Activated naive CD4-positive, alpha-beta T cell treated with anti-CD3 and anti-CD28 coated beads, Interleukin-2, amount 50 U/mL, for 24 hours (primary cell): ENCODE results near the gene ZDHHC4.
A peak's percentile ranks its signal among the peaks of the same experiment; 100 is the strongest.
"Not testable (repeated sequence)": the region's sequence is repeated elsewhere in the genome, so short reads cannot be mapped to it uniquely, and the experiment has no call there.

Source experiments
- H3K27ac Mint-ChIP-seq: one replicate; pipeline ENCODE4 v1.8.0; 2021; ENCODE audit warnings: mild to moderate bottlenecking, mixed read lengths
- H3K27me3 Mint-ChIP-seq: one replicate; pipeline ENCODE4 v1.8.0; 2021; ENCODE audit warnings: mixed read lengths
- H3K36me3 Mint-ChIP-seq: one replicate; pipeline ENCODE4 v1.8.0; 2021; ENCODE audit warnings: mixed read lengths
- H3K4me1 Mint-ChIP-seq: one replicate; pipeline ENCODE4 v1.8.0; 2021; ENCODE audit warnings: mixed read lengths
- H3K4me3 Mint-ChIP-seq: one replicate; pipeline ENCODE4 v1.8.0; 2021; ENCODE audit warnings: mild to moderate bottlenecking, mixed read lengths
- H3K9me3 Mint-ChIP-seq: one replicate; pipeline ENCODE4 v1.8.0; 2021; ENCODE audit warnings: mixed read lengths

The ZDHHC4 gene

DNA sequence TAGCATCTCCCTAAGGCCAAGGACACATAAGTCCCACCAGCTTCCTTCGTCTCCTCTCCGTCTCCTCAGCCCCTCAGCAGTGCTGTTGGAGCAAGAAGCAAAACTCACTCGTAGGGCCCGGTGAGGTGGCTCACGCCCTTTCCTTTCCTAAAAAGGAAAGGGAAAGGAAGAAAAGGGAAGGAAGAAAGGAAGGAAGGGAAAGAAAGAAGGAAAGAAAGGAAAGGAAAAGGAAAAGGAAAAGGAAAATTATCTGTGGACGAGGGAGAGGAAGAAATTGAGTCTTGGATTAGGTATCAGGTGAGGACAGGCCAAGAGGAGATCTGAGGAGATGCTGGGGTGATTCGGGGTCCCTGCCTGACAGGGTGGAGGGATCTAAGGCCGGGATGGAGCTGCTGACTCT lies 56.8 kb downstream of the ZDHHC4 start:
- Mint-ChIP-seq H3K4me1 (peaks cover 12% of the 10 kb centered on the region), H3K27me3 (no peaks in the 10 kb centered on the region), H3K27ac (no peak overlapping the region), H3K4me3 (no peak overlapping the region), H3K9me3 (no peaks in the 10 kb centered on the region), H3K36me3 (no peaks in the 10 kb centered on the region)

DNA sequence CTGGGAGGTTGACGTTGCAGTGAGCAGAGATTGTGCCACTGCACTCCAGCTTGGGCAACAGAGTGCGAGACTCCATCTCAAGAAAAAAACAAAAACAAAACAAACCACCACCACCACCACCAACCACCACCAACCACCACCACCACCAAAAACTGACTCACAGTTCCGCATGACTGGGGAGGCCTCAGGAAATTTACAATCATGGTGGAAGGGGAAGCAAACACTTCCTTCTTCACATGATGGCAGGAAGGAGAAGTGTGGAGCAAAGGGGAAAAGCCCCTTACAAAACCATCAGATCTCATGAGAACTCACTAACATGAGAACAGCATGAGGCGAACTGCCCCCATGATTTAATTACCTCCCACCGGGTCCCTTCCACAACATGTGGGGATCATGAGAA lies 57.7 kb downstream of the ZDHHC4 start:
- H3K27me3 Mint-ChIP-seq, H3K4me3 Mint-ChIP-seq, H3K27ac Mint-ChIP-seq, H3K36me3 Mint-ChIP-seq, H3K9me3 Mint-ChIP-seq: not testable (repeated sequence)
- peaks cover 21% of the 10 kb centered on the region for H3K4me1 Mint-ChIP-seq

DNA sequence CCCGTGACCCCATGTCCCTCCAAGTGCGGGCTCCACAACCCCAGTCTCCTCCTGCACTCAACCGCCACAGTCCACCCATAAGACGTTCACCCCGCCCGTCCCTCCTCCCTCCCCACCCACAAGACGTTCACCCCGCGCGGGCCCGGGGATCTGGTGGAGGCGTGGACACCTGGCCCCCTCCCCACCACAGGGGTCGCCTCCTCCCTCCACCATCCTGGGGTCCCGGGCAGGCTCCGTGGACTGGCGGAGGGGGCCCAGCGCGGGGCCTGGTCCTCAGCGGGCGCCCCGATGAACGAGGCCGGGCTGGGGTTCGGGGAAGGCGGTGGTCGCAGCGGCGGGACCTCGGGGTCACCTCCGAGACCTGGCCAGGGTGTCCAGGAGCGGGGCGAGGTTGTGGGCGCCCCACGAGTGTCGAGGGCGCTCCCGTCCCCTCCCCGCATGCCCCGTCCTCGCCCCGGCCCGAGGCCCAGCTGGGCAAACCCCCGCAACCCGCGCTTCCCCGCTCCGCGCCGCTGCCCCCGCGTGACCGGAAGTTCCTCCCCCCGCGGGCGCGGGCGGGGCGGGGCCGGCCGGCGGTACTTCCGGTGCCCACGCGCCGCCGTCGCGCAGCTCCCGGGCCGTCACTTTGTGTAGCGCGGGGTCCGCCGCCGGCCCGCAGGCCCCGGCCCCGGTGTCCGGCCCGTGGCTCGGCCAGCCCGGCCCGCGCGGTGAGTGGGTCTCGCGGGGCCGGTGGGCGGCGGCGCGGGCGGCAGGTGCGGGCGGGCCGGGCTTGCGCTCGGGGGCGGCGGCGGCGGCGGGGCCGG lies 59.7 kb downstream of the ZDHHC4 start, which contains the start of gene ZNF316:
Gene ZNF316 (plus strand): TSS at position 578 of the 803 bp plus-strand sequence. CDS start 5,092 bp downstream, outside the sequence.
- Mint-ChIP-seq H3K4me3 (peak within 1 kb of the TSS; percentile 88), H3K27ac (peak within 1 kb of the TSS; percentile 82)

DNA sequence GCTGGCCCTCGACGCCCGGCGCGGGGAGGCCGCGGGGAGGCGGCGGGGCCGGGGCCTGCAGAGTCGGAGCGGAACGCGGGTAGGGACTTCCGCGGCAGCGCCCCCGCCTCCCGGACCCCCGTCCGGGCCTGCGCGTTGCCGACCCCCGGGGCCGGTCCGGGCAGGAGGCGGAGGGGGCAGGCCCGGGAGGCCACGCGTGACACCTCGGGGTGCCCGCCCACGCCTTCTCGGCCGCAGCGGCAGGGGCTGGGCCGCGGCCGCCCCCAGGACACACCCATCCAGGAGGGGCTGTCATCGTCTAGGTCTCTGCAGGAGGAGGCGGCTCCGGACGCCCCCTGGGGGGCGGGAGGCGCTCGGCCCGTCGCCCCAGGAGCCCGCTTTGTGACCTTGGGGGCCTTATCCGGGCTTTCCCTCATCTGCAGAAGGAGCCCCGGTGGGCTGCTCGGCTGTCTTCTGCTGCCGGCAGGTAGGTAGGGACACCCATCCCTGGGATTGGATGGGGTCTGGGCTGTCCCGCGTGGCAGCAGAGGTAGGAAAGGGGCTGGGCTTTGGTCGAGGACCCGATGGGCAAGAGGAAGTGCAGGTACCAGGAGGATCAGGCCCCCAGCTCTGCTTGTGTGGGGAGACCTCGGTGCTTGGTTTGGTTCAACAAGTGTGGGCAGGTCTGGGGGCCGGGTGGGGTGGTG lies 60.4 kb downstream of the ZDHHC4 start:
- Mint-ChIP-seq H3K4me1 (peaks cover 25% of the 10 kb centered on the region), H3K4me3 (peak overlapping the region; percentile 88)

More for the DNA sequence above, 59.7 kb downstream of the ZDHHC4 start, which contains the start of gene ZNF316:
- Mint-ChIP-seq H3K36me3 (peaks cover 6% of the 10 kb centered on the region), H3K9me3 (no peaks in the 10 kb centered on the region), H3K27me3 (no peaks in the 10 kb centered on the region), H3K4me1 (peaks cover 25% of the 10 kb centered on the region)

More for the DNA sequence above, 60.4 kb downstream of the ZDHHC4 start:
- peaks cover 6% of the 10 kb centered on the region for H3K36me3 Mint-ChIP-seq
- peak overlapping the region; percentile 82 for H3K27ac Mint-ChIP-seq
- no peaks in the 10 kb centered on the region for H3K9me3 Mint-ChIP-seq
- H3K27me3 Mint-ChIP-seq = no peaks in the 10 kb centered on the region
